ENCODE results near the gene JPH4.

JPH4 gene

DNA sequence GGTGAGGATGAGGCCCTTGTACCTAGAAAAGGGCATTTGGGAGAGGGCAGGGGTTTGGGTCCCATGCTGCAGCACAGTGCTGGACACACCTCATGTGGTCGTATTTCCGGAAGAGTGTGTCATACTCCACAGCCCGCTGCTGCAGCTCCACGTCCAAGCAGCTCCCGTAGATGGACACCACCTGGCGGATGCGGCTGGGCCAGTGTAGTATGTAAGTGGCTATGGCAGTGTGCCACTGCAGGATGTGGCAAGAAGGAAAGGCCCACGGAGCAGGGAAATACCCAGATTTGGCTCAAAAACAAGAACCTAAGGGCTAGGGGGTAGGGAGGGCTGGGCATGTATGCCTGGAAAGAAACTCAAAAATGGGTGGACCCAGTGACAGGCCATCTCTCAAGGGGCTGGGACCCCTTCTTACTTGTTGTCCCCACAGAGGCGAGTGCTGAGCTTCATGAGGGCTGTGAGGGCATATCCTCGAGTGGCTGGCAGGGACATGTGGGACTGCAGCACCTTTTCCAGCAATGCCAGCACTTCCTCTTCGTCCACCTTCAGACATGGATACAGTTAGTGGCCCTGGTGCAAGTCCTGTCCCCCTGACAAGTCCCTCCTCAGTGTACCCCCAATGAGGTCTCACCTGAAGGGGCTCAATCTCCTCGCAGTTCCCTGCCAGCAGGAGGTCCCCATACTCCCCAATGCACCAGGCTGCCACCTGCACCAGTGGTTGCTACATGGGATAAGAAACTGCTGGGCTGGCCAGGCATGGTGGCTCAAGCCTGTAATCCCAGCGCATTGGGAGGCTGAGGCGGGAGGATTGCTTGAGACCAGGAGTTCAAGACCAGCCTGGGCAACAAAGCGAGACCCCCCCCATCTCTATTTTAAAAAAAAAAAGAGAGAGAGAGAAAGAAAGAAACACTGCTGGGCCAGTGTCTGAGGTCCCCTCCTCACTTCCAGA lies 16.4 kb downstream of the JPH4 start:
- ATAC-seq (replicated peaks) (no peak), DNase-seq (no peak)
- Mint-ChIP-seq H3K9me3 (no peaks in the 10 kb centered on the region), H3K36me3 (ENCODE audit: insufficient read depth) (peaks cover 26% of the 10 kb centered on the region), H3K4me3 (no peak overlapping the region), H3K4me1 (ENCODE audit: low read depth in 2 of 2) (peaks cover 27 to 30% of the 10 kb centered on the region in 2 donors), H3K27me3 (no peaks in the 10 kb centered on the region), H3K27ac (peak overlapping the region; percentile 29 to 68)

DNA sequence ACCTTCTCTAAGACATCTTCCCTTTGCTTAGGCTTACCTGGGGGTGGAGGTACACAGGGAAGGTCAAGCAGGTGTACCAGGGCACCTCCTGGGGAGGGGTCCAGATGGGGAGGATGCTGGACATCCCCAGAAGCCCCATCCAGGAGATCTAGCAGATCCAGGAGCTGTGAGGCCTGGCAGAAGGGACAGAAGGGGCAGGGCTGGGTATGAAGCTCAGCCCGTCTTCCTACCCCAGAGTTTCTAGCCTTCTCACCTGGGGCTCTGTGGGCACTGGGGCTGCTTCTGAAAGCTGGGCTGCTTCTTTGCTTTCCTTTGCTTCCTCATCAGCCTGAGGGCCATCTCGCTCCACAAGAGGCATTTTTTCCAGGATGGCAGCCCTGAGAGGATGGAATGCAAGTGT lies 17.3 kb downstream of the JPH4 start:
- DNase-seq (no peak), ATAC-seq (replicated peaks) (no peak)
- H3K9me3 Mint-ChIP-seq: no peaks in the 10 kb centered on the region
- no peak overlapping the region for H3K4me3 Mint-ChIP-seq
- peak overlapping the region in 1 of 2 donors; percentile 58 for H3K27ac Mint-ChIP-seq
- peaks cover 27 to 30% of the 10 kb centered on the region in 2 donors for H3K4me1 Mint-ChIP-seq (ENCODE audit: low read depth in 2 of 2)
- H3K36me3 Mint-ChIP-seq (ENCODE audit: insufficient read depth): peaks cover 24% of the 10 kb centered on the region
- no peaks in the 10 kb centered on the region for H3K27me3 Mint-ChIP-seq

DNA sequence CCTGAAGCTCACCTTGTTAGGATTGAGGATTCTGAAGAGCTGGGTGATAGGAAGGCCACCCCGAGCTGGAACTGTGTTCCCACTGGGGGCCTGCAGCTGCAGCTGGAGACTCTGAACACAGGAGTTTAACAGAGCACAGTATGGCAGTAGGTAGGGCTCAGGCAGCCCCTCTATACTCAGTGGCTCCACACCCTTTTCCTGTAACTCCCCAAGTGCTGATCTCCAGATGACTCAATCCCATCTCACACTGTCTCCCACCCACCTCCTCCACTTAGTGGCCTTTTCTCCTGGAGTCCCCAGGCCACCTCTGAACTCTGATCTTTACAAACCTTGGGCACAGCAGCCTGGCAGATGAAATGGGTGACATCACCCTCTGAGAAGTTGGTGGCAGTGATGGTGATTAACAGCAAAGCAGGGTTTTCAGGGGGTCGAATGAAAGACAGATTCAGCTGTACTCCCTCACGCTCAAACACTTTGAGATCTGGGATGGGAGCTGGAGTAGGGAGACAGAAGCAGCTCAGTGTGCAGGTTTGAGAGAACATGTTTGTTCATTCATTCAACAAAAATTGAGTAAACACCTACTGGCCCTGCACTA lies 18.6 kb downstream of the JPH4 start:
- H3K27ac Mint-ChIP-seq: peak overlapping the region; percentile 15 to 53
- H3K27me3 Mint-ChIP-seq: no peaks in the 10 kb centered on the region
- peaks cover 28 to 33% of the 10 kb centered on the region in 2 donors for H3K4me1 Mint-ChIP-seq (ENCODE audit: low read depth in 2 of 2)
- DNase-seq (no peak), ATAC-seq (replicated peaks) (no peak)
- no peaks in the 10 kb centered on the region for H3K9me3 Mint-ChIP-seq
- H3K4me3 Mint-ChIP-seq: no peak overlapping the region
- peaks cover 24% of the 10 kb centered on the region for H3K36me3 Mint-ChIP-seq (ENCODE audit: insufficient read depth)

DNA sequence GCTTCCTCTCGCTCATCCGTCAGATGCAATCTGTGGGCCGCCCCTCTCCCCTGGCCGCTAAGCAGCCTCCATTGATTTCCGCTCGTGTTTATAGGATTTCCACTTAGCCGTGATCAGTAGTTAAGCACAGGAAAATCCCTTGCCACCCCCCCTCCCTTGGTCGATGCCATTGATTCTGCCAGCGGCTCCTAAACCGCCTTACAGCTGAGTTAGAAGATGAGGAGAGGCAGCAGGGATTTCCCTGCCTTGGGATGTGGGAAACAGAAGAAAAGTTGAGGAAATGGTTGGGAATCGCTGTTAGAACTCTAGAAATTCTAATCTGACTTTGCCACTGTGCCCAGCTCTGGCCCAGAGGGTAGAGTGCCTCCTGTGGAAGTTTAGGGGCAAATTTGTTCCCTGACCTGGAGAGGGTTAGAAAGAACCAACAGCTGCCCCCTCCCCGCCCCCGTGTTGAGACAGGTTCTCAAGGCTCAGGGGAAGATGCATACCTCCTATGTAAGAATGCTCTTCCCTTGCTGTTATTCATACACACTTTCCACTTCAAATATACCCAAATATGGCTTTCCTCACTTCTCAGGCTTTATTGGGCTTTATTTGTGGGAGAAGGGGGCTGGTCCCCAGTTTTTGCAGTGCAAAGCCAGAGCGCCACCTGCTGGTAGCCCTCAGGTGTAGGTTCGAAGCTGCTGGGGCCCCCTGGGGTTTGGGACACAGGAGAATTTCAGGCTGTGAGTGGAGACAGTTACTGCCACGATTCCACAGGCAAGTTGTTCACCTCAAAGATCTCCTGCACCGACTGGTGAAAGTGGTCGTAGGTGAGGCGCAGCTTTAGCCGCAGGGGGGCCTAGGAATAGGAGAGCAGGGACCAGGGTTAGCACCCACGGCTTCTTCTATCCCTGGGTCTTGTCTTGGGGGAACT lies 19.3 kb downstream of the JPH4 start:
- Mint-ChIP-seq H3K9me3 (no peaks in the 10 kb centered on the region), H3K27me3 (no peaks in the 10 kb centered on the region), H3K4me3 (peak overlapping the region in 1 of 2 donors; percentile 19), H3K4me1 (ENCODE audit: low read depth in 2 of 2) (peaks cover 28 to 33% of the 10 kb centered on the region in 2 donors), H3K27ac (peak overlapping the region in 1 of 2 donors; percentile 15), H3K36me3 (ENCODE audit: insufficient read depth) (peaks cover 24% of the 10 kb centered on the region)
- no peak for ATAC-seq (replicated peaks)
- DNase-seq: peak; percentile 61 to 63 (median 61)

DNA sequence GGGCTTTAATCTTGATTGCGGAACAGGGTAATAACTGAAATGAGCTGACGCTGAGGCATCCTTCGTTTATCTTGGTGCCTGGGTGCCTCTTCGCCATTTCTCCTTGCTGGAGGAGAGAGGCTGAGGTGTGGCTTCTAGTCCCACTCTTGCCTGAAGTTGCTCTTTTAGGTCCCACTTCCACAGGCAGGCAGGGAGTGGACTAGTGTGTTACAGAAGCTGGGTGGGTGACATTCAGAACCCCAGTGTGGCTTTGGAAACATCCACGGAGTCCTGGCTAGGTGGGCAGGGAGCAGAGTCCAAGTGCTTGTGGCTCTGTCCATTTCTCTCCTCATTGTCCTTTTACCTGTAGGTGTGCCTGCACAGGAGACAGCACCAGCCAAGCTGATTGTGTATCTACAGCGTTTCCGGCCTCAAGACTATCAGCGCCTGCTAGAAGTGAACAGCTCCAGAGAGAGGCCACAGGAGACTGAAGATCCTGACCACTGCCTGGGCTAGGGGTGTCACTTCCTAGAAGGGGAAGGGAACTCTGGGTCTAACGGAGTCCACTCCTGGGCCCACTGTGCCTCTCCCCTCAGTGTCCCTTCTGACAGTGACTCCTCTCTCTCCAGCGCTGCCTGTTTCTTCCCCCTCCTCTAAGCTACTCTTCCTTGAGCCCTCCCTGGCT lies 20.1 kb downstream of the JPH4 start:
- Mint-ChIP-seq H3K4me1 (ENCODE audit: low read depth in 2 of 2) (peaks cover 28 to 33% of the 10 kb centered on the region in 2 donors), H3K36me3 (ENCODE audit: insufficient read depth) (peaks cover 24% of the 10 kb centered on the region), H3K27ac (peak overlapping the region; percentile 10 to 23), H3K4me3 (peak overlapping the region in 1 of 2 donors; percentile 19), H3K9me3 (no peaks in the 10 kb centered on the region), H3K27me3 (no peaks in the 10 kb centered on the region)
- ATAC-seq (replicated peaks) (no peak), DNase-seq (no peak)

DNA sequence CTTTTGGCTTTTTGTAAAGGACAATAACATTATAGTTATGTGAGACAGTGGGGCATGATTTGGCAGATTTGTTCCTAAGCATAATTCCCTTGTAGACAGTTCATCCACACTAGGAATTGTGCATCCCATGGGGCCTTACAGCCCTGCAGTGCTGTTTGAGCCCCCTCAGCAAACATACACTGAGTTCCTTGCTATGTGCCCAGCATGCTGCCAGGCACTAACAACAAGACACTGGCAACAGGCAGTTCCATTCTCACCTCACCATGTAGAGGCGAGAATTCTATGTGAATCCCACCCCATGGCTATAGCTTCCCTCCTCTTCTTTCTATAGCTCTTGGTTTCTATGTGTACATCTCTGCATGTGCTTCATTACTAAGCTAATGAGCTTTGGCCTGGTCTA lies 20.6 kb downstream of the JPH4 start:
- Mint-ChIP-seq H3K27me3 (no peaks in the 10 kb centered on the region), H3K36me3 (ENCODE audit: insufficient read depth) (peaks cover 24% of the 10 kb centered on the region), H3K27ac (peak overlapping the region; percentile 10 to 23), H3K9me3 (no peaks in the 10 kb centered on the region), H3K4me3 (peak overlapping the region; percentile 22 to 30), H3K4me1 (ENCODE audit: low read depth in 2 of 2) (peaks cover 28 to 31% of the 10 kb centered on the region in 2 donors)
- DNase-seq: no peak
- ATAC-seq (replicated peaks): no peak

DNA sequence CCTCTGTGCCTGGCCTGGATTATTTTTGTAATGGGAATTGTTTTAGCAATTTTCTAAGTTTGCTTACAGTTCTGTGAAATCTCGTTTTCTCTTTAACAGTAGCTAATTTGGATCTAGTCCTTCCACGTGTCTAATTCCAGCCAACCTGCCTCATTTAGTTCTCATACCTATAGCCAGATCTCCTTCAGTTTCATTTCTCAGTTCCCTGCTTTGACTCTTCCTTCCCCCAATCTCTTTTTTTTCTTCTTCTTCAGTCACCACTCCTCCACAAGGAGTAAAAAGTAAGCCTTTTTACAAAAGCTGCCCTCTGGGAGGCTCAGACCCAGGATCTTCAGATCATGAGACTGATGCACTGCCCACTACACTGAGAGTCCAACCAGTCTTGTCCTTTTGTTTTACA lies 21.1 kb downstream of the JPH4 start:
- ATAC-seq (replicated peaks): no peak
- H3K4me1 Mint-ChIP-seq (ENCODE audit: low read depth in 2 of 2): peaks cover 28% of the 10 kb centered on the region in 2 donors

DNA sequence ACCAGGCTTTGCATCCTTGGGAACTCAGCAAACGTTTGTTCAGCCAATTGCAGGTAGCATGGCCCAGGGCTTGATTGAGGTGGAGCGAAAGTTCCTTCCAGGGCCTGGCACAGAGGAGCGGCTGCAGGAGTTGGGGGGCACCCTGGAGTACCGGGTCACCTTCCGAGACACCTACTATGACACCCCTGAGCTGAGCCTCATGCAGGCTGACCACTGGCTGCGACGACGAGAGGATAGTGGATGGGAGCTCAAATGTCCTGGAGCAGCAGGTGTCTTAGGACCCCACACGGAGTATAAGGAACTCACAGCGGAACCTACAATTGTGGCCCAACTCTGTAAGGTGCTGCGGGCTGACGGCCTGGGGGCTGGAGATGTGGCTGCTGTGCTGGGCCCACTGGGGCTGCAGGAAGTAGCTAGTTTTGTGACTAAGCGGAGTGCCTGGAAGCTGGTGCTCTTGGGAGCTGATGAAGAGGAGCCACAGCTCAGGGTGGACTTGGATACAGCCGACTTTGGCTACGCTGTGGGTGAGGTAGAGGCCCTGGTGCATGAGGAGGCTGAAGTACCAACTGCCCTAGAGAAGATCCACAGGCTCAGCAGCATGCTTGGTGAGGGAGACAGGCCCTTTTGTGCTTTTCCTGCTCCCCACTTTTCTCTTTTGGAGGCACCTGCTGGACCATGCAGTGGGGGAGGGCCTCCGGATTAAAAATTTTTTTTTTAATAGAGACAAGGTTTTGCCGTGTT lies 21.7 kb downstream of the JPH4 start:
- Mint-ChIP-seq H3K4me3 (peak overlapping the region; percentile 92 to 94), H3K27ac (peak overlapping the region; percentile 93 to 95), H3K36me3 (ENCODE audit: insufficient read depth) (peaks cover 24% of the 10 kb centered on the region), H3K4me1 (ENCODE audit: low read depth in 2 of 2) (peaks cover 30% of the 10 kb centered on the region in 2 donors), H3K27me3 (no peaks in the 10 kb centered on the region), H3K9me3 (no peaks in the 10 kb centered on the region)
- no peak for ATAC-seq (replicated peaks)
- no peak for DNase-seq

More for the DNA sequence above, 21.1 kb downstream of the JPH4 start:
- no peak for DNase-seq
- Mint-ChIP-seq H3K27ac (peak overlapping the region; percentile 10 to 23), H3K9me3 (no peaks in the 10 kb centered on the region), H3K27me3 (no peaks in the 10 kb centered on the region), H3K4me3 (peak overlapping the region; percentile 22 to 30), H3K36me3 (ENCODE audit: insufficient read depth) (peaks cover 24% of the 10 kb centered on the region)

DNA sequence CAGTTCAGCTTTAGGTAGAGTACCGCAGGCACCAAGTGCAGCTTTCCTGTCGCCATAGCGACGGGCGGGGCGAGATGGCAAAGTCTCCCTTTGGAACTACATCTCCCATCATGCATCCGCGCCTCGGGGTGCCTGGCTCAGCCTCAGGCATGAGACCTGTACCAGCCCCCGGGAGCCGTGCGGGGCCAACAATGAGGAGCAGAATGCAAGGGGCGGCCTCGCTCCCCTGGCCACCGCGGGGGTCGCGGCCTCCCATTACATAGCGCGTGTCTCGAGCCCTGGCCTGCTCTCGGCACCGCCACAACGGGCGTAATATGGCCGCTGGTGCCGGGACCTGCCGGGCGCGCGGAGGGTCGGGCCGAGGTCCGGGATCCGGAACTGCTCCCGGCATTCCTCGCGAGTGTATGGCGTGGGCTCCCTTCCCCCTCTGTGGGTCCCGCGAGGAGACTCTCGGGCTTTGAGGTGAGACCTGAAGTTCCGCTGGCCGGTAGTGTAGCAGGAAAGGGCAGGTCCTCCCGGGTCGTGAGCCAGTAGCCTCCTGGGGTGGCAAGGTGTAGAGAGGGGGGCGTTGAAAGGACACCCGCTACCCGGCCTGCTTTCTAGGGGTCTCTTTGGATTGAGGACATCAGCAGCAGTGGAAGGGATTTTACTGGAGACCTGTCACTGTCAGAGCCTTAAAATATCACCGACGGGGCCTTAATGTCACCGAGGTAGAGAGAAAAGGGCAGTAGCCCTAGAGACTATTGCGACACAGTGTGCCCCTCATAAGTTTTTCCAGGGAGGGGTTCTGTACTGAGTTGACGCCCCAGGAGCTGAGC lies 22.5 kb downstream of the JPH4 start, which contains the start of gene THTPA:
Gene THTPA (plus strand): TSS at position 390 of the 818 bp plus-strand sequence. CDS start 487 bp downstream, outside the sequence.
- Mint-ChIP-seq H3K36me3 (ENCODE audit: insufficient read depth) (peaks cover 24% of the 10 kb centered on the region), H3K4me3 (peak within 1 kb of the TSS; percentile 92 to 94), H3K27ac (peak within 1 kb of the TSS; percentile 93 to 95), H3K27me3 (no peaks in the 10 kb centered on the region), H3K9me3 (no peaks in the 10 kb centered on the region), H3K4me1 (ENCODE audit: low read depth in 2 of 2) (peaks cover 28 to 29% of the 10 kb centered on the region in 2 donors)
- DNase-seq: peak; percentile 91 to 94 (median 93)
- peak; percentile 88 for ATAC-seq (replicated peaks)

DNA sequence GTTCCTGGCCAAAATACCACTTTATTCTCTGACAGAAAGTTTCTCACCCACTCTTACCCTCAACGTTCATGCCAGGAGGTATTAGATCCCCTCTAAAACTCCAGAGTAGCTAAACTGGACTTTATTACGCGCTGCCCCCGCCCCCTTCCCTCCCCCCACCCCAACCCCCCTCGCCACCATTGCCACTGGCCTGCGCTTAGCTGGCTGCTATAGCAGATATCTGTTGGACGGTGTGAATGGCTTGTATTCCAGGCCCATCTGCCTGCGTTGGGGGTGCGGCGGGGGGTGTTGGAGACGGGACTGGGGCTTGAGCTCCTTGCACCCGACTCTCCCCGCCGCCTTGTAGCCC lies 23.1 kb downstream of the JPH4 start:
- H3K4me3 Mint-ChIP-seq: peak overlapping the region; percentile 92 to 94
- H3K27me3 Mint-ChIP-seq: no peaks in the 10 kb centered on the region
- peaks cover 19% of the 10 kb centered on the region for H3K36me3 Mint-ChIP-seq (ENCODE audit: insufficient read depth)
- peak overlapping the region; percentile 93 to 95 for H3K27ac Mint-ChIP-seq
- DNase-seq (no peak), ATAC-seq (replicated peaks) (no peak)
- H3K9me3 Mint-ChIP-seq: no peaks in the 10 kb centered on the region
- H3K4me1 Mint-ChIP-seq (ENCODE audit: low read depth in 2 of 2): peaks cover 23 to 29% of the 10 kb centered on the region in 2 donors

DNA sequence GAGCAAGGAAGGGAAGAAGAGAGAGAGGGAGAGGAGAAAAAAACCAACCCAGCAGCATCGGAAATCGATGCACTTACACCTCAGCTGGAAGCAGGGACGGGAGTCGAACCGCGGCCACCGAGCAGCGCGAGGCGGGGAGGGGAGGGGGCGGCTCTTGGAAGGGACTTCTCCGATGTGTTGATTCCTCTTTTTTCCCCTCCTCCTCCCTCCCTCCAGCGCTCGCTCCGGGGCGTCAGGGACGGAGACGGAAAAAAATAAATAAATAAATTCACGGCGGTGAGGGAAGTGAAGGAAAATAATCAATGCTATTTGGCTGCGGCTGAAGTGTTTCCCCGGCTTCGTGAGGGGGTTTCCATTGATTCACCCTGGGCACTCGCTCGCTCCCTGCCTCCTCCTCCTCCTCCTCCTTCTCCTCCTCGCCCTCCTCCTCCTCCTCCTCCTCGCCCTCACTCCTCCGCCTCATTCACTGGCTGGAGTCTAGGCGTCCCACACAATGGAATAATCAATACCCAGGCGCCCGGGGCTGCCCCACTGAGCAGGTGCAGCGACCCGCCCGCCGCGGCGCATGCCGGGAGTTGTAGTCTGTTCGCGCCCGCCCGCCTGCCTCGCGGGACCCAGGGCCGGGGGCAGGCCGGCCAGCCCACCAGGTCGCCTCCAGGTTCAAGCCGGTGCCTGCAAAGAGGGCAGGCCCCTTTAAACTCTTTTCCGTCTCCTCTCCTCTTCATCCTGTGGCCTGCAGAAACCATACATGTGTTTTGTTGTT lies 27.1 kb downstream of the JPH4 start, which contains the start of gene ZFHX2:
Gene ZFHX2 (minus strand): TSS at position 500 of the 763 bp plus-strand sequence. CDS start 16,440 bp downstream, outside the sequence.
- peaks cover 8% of the 10 kb centered on the region in 2 donors for H3K4me1 Mint-ChIP-seq (ENCODE audit: low read depth in 2 of 2)
- H3K27ac Mint-ChIP-seq: peak within 1 kb of the TSS in 1 of 2 donors; percentile 81
- ATAC-seq (replicated peaks): peak; percentile 48
- DNase-seq: peak; percentile 48 to 49 (median 48)
- no peak within 1 kb of the TSS for H3K4me3 Mint-ChIP-seq
- H3K36me3 Mint-ChIP-seq (ENCODE audit: insufficient read depth): peaks cover 9% of the 10 kb centered on the region
- no peaks in the 10 kb centered on the region for H3K9me3 Mint-ChIP-seq
- H3K27me3 Mint-ChIP-seq: no peaks in the 10 kb centered on the region

Measured in effector memory CD8-positive, alpha-beta T cell (primary cell).